Stimulated activated CD8-positive, alpha-beta memory T cell treated with anti-CD3 and anti-CD28 coated beads, Interleukin-15, amount 100 ng/mL, for 48 hours (primary cell): ENCODE measurements around the gene SLC22A23.

ENCODE experiments used
- DNase-seq, 2 donors: peaks; one replicate each; pipeline ENCODE4 v3.0.0-alpha.2; 2020; ENCODE audit warnings: low read depth in 2 of 2

The SLC22A23 gene

GRCh38 chr6:3370361-3371221 lies 86.3 kb downstream of the SLC22A23 start:
- no peak for DNase-seq

- no peak for DNase-seq
Measured at GRCh38 chr6:3369985-3370360, 86.9 kb downstream of the SLC22A23 start.

- DNase-seq = no peak
Measured at GRCh38 chr6:3368685-3369084, 88.2 kb downstream of the SLC22A23 start.

- no peak for DNase-seq
Measured at GRCh38 chr6:3367630-3368029, 89.2 kb downstream of the SLC22A23 start.

GRCh38 chr6:3366596-3367413 lies 90.0 kb downstream of the SLC22A23 start:
- no peak for DNase-seq

- DNase-seq = no peak
Measured at GRCh38 chr6:3364391-3364790, 92.5 kb downstream of the SLC22A23 start.

GRCh38 chr6:3363296-3364025 lies 93.4 kb downstream of the SLC22A23 start:
- DNase-seq = no peak

GRCh38 chr6:3361312-3362037 lies 95.4 kb downstream of the SLC22A23 start:
- DNase-seq = no peak

GRCh38 chr6:3360727-3361045 lies 96.2 kb downstream of the SLC22A23 start:
- no peak for DNase-seq

- no peak for DNase-seq
Measured at GRCh38 chr6:3359973-3360726, 96.7 kb downstream of the SLC22A23 start.

- no peak for DNase-seq
Measured at GRCh38 chr6:3359101-3359752, 97.6 kb downstream of the SLC22A23 start.

- no peak for DNase-seq
Measured at GRCh38 chr6:3358413-3359100, 98.3 kb downstream of the SLC22A23 start.

- DNase-seq = no peak
Measured at GRCh38 chr6:3357678-3358077, 99.2 kb downstream of the SLC22A23 start.

- DNase-seq = no peak
Measured at GRCh38 chr6:3356824-3357420, 99.9 kb downstream of the SLC22A23 start.

- DNase-seq = peak in 1 of 2 donors; percentile 12
Measured at GRCh38 chr6:3356056-3356823, 100.6 kb downstream of the SLC22A23 start.

GRCh38 chr6:3355358-3356055 lies 101.3 kb downstream of the SLC22A23 start:
- DNase-seq = no peak

GRCh38 chr6:3355011-3355357 lies 101.9 kb downstream of the SLC22A23 start:
- DNase-seq = no peak

- DNase-seq = no peak
Measured at GRCh38 chr6:3353939-3354338, 102.9 kb downstream of the SLC22A23 start.
